HFFc6 (cell line): ENCODE data around the gene PARD3B. TPM values are rescaled to one million over a fixed set of nuclear protein-coding genes. Genes with fewer than 3 reads are reported as not detected.

Source experiments
- DNase-seq: peaks from one replicate; pipeline ENCODE4 v3.0.0-alpha.2; 2018
- H3K27ac Mint-ChIP-seq: 2 replicates; pipeline ENCODE4 v1.8.0; 2020; ENCODE audit warnings: mild to moderate bottlenecking, mixed read lengths
- H3K27me3 Mint-ChIP-seq: 2 replicates; pipeline ENCODE4 v1.8.0; 2021; ENCODE audit warnings: mild to moderate bottlenecking, moderate library complexity, mixed read lengths; ENCODE audit not compliant: insufficient read depth
- H3K36me3 Mint-ChIP-seq: 2 replicates; pipeline ENCODE4 v1.8.0; 2021; ENCODE audit warnings: low read depth, mixed read lengths
- H3K4me1 Mint-ChIP-seq: 2 replicates; pipeline ENCODE4 v1.8.0; 2020; ENCODE audit warnings: low read depth, mixed read lengths
- H3K4me3 Mint-ChIP-seq: 2 replicates; pipeline ENCODE4 v1.8.0; 2020; ENCODE audit warnings: mild to moderate bottlenecking, moderate library complexity, mixed read lengths
- H3K9me3 Mint-ChIP-seq: 2 replicates; pipeline ENCODE4 v1.8.0; 2020; ENCODE audit warnings: mild to moderate bottlenecking, mixed read lengths
- total RNA-seq, 6 experiments: library from RNA; stranded (reverse); fragmentation: NEBNext Ultra II Directional; extraction: Animal tissue kit (Norgen Biotek cat#: 25700); gene quantifications; 2 replicates in 1 of 6; 3 replicates in 5 of 6; pipeline ENCODE4 v1.2.3, GENCODE V29; 2021
- TF ChIP-seq, protein P1 (sequence below): fragments of 200-600 bp; sonication (generic); IDR thresholded peaks from 2 replicates; pipeline ENCODE4 v1.5.0; 2021; ENCODE audit warnings: antibody characterized with exemption, mild to moderate bottlenecking

Gene PARD3B
- total RNA-seq, 6 experiments from 2014 or later = 14.0 to 22.4 (median 15.3) TPM

DNA sequence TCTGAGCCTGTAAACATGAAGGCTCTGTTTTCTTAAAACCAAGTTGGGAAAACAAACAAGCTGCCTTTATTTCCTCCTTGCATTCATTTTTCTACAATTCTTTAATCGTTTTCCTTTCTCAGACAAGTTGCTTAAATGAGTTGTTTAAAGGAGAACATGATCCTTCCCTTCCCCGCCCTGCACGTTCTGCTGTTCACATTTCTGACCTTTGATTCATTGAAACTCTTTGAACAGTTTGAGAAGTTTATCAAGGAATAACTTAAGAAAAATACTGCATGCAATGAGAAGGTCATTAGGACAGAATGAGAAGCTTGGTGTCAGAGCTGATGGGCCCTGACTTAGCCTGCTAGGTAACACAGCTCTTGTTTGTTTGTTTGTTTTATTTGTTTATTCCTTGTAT, 181.6 kb downstream of the PARD3B start:
- Mint-ChIP-seq H3K4me3 (no peak overlapping the region), H3K36me3 (no peaks in the 10 kb centered on the region), H3K27me3 (peaks cover 2% of the 10 kb centered on the region; the same call in 1 of the 2 replicates), H3K27ac (no peak overlapping the region), H3K9me3 (no peaks in the 10 kb centered on the region), H3K4me1 (peaks cover 11% of the 10 kb centered on the region)
- DNase-seq = no peak
- TF ChIP-seq, protein P1, sequence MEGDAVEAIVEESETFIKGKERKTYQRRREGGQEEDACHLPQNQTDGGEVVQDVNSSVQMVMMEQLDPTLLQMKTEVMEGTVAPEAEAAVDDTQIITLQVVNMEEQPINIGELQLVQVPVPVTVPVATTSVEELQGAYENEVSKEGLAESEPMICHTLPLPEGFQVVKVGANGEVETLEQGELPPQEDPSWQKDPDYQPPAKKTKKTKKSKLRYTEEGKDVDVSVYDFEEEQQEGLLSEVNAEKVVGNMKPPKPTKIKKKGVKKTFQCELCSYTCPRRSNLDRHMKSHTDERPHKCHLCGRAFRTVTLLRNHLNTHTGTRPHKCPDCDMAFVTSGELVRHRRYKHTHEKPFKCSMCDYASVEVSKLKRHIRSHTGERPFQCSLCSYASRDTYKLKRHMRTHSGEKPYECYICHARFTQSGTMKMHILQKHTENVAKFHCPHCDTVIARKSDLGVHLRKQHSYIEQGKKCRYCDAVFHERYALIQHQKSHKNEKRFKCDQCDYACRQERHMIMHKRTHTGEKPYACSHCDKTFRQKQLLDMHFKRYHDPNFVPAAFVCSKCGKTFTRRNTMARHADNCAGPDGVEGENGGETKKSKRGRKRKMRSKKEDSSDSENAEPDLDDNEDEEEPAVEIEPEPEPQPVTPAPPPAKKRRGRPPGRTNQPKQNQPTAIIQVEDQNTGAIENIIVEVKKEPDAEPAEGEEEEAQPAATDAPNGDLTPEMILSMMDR = no peak

DNA sequence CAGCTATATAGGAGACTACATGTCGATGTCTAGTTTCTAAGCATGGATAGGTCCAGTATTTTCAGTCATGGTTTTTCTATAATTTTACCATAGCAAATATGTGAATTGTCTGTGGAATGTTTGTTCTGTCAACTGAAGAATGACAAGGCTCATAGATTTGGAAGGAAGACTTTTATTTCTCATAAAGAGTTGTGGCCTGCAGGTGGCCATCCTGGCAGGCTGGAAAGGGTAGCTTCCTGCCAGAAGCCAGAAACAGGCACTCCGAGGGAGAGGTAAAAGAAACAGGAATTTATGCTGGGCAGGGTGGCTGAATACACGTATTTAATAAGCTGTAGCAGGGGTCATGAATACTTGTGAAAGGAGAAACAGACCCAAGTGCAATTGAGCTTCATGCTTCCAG, 182.1 kb downstream of the PARD3B start:
- Mint-ChIP-seq H3K27ac (no peak overlapping the region), H3K4me3 (no peak overlapping the region), H3K4me1 (peaks cover 16% of the 10 kb centered on the region), H3K27me3 (peaks cover 2% of the 10 kb centered on the region; the same call in 1 of the 2 replicates), H3K9me3 (no peaks in the 10 kb centered on the region), H3K36me3 (no peaks in the 10 kb centered on the region)
- TF ChIP-seq, protein P1 = no peak
- no peak for DNase-seq

DNA sequence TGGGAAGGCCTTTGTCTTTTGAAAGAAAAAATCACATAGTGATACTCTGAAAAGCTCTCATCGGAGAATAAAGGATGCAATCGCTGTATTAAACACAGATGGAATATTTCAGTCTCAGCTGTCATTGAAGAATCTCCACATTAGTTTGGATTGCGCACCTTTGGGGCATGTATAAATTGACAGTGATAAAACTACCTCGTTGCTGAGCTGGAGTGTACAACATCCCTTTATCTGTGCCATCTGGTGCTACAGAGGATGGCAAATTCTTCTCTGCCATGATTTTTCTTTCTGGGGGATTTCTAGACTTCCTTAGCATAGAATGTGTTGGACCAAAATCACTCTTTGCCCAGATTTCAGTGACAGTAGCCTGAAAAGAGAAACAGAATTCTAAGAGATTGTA, 185.3 kb downstream of the PARD3B start:
- H3K27me3 Mint-ChIP-seq = 0 out of 2 replicates have a peak, but pooled peaks cover 2% of the 10 kb centered on the region
- no peak overlapping the region for H3K27ac Mint-ChIP-seq
- H3K9me3 Mint-ChIP-seq = no peaks in the 10 kb centered on the region
- TF ChIP-seq, protein P1 = no peak
- H3K4me1 Mint-ChIP-seq = peaks cover 16% of the 10 kb centered on the region
- H3K4me3 Mint-ChIP-seq = no peak overlapping the region
- no peaks in the 10 kb centered on the region for H3K36me3 Mint-ChIP-seq
- DNase-seq = no peak

DNA sequence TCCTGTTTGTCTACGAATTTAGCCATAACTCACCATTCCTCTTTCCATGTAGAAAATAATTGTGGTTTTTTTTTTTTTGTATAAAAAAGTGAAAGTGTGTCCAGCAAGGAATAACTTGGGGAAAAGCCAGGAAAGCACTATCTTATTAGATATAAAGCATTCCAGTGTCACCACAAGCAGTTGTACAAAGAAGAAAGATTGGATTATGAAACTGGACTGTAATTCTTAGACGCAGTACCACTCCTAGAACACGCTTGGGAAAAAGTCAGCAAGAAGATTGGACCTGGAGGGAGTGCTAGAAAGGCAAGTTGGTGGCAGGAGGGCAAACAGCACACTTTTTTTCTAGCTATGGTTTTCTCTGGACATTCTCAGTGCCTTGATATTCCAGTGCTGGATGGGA, 186.7 kb downstream of the PARD3B start:
- TF ChIP-seq, protein P1 = no peak
- peaks cover 10% of the 10 kb centered on the region for H3K4me1 Mint-ChIP-seq
- 0 out of 2 replicates have a peak, but pooled peaks cover 5% of the 10 kb centered on the region for H3K36me3 Mint-ChIP-seq
- H3K9me3 Mint-ChIP-seq = peaks cover 5% of the 10 kb centered on the region; the same call in 1 of the 2 replicates
- H3K27me3 Mint-ChIP-seq = 0 out of 2 replicates have a peak, but pooled peaks cover 2% of the 10 kb centered on the region
- no peak overlapping the region for H3K4me3 Mint-ChIP-seq
- no peak for DNase-seq
- no peak overlapping the region for H3K27ac Mint-ChIP-seq

DNA sequence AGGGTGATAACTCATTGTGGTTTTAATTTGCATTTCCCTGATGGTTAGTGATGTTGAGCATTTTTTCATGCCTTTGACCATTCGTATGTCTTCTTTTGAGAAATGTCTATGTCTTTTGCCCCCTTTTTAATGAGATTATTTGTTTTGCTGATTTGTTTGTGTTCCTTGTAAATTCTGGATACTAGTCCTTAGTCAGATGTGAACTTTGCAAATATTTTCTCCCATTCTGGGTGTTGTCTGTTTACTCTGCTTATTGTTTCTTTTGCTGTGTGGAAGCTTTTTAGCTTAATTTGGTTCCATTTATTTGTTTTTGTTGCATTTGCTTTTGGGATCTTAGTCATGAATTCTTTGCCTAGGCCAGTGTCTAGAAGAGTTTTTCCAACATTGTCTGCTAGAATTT, 192.0 kb downstream of the PARD3B start:
- H3K9me3 Mint-ChIP-seq = peaks cover 5% of the 10 kb centered on the region; the same call in 1 of the 2 replicates
- H3K4me3 Mint-ChIP-seq = no peak overlapping the region
- H3K36me3 Mint-ChIP-seq = peaks cover 16% of the 10 kb centered on the region
- peaks cover 2% of the 10 kb centered on the region; the same call in 1 of the 2 replicates for H3K27me3 Mint-ChIP-seq
- TF ChIP-seq, protein P1 = no peak
- H3K27ac Mint-ChIP-seq = no peak overlapping the region
- peaks cover 24% of the 10 kb centered on the region for H3K4me1 Mint-ChIP-seq
- no peak for DNase-seq
